Neural crest cell (in vitro differentiated cells): ENCODE measurements around the gene RTP5. TPM values are rescaled to one million over a fixed set of nuclear protein-coding genes. Genes with fewer than 3 reads are reported as not detected.

Experiments used
- DNase-seq: peaks from one replicate; pipeline ENCODE4 v3.0.0; 2021; ENCODE audit warnings: low read depth, mixed read lengths, low spot score
- H3K27ac Mint-ChIP-seq: one replicate; pipeline ENCODE4 v1.8.0; 2021; ENCODE audit warnings: mild to moderate bottlenecking, mixed read lengths; ENCODE audit not compliant: unreplicated experiment
- H3K27me3 Mint-ChIP-seq: 2 replicates; pipeline ENCODE4 v1.8.0; 2021; ENCODE audit warnings: low read depth, mild to moderate bottlenecking, mixed read lengths
- H3K36me3 Mint-ChIP-seq: 2 replicates; pipeline ENCODE4 v1.8.0; 2021; ENCODE audit warnings: low read depth, mild to moderate bottlenecking, mixed read lengths
- H3K4me1 Mint-ChIP-seq: 2 replicates; pipeline ENCODE4 v1.8.0; 2021; ENCODE audit warnings: mixed read lengths
- H3K4me3 Mint-ChIP-seq: one replicate; pipeline ENCODE4 v1.8.0; 2021; ENCODE audit warnings: mild to moderate bottlenecking, mixed read lengths
- H3K9me3 Mint-ChIP-seq: 2 replicates; pipeline ENCODE4 v1.8.0; 2021; ENCODE audit warnings: mixed read lengths
- CTCF ChIP-seq: fragments of 200-600 bp; sonication (generic); conservative IDR thresholded peaks from 2 replicates; pipeline ENCODE4 v1.5.0; 2021; ENCODE audit warnings: antibody characterized with exemption, mild to moderate bottlenecking
- total RNA-seq: library from RNA; stranded (reverse); gene quantifications from 2 replicates; pipeline ENCODE4 v1.2.1, GENCODE V29; 2021

RTP5 gene
- total RNA-seq, 1 donor from 2014 or later, result not detected

GRCh38 chr2:241867776-241868420, 1.6 kb upstream of the RTP5 start:
- DNase-seq, result no peak
- Mint-ChIP-seq H3K27me3 (peaks cover 20% of the 10 kb centered on the region), H3K4me3 (no peak overlapping the region)

GRCh38 chr2:241868661-241869081, 858 bp upstream of the RTP5 start:
- H3K27me3 Mint-ChIP-seq, result peaks cover 20% of the 10 kb centered on the region
- no peak overlapping the region for H3K27ac Mint-ChIP-seq
- DNase-seq, result no peak
- peaks cover 4% of the 10 kb centered on the region for H3K36me3 Mint-ChIP-seq
- peaks cover 14% of the 10 kb centered on the region for H3K9me3 Mint-ChIP-seq
- no peak overlapping the region for H3K4me3 Mint-ChIP-seq
- H3K4me1 Mint-ChIP-seq, result peaks cover 23% of the 10 kb centered on the region
- TF ChIP-seq CTCF, result no peak

More at GRCh38 chr2:241867776-241868420, 1.6 kb upstream of the RTP5 start:
- TF ChIP-seq CTCF, result no peak
- Mint-ChIP-seq H3K36me3 (peaks cover 4% of the 10 kb centered on the region), H3K27ac (no peak overlapping the region), H3K9me3 (peaks cover 14% of the 10 kb centered on the region), H3K4me1 (peaks cover 23% of the 10 kb centered on the region)

GRCh38 chr2:241870081-241870541, 582 bp downstream of the RTP5 start:
- Mint-ChIP-seq H3K4me1 (peaks cover 17% of the 10 kb centered on the region), H3K36me3 (no peaks in the 10 kb centered on the region), H3K4me3 (no peak overlapping the region), H3K27me3 (peaks cover 13% of the 10 kb centered on the region), H3K9me3 (peaks cover 3% of the 10 kb centered on the region), H3K27ac (no peak overlapping the region)
- DNase-seq, result no peak
- no peak for TF ChIP-seq CTCF

- H3K4me1 Mint-ChIP-seq, result peaks cover 10% of the 10 kb centered on the region
- H3K9me3 Mint-ChIP-seq, result no peaks in the 10 kb centered on the region
- peaks cover 5% of the 10 kb centered on the region for H3K36me3 Mint-ChIP-seq
- H3K27me3 Mint-ChIP-seq, result peaks cover 6% of the 10 kb centered on the region
- H3K4me3 Mint-ChIP-seq, result no peak overlapping the region
- H3K27ac Mint-ChIP-seq, result no peak overlapping the region
- no peak for TF ChIP-seq CTCF
- no peak for DNase-seq
Observed at GRCh38 chr2:241870611-241871537, 1.3 kb downstream of the RTP5 start.

GRCh38 chr2:241871538-241872312, 2.2 kb downstream of the RTP5 start:
- Mint-ChIP-seq H3K9me3 (no peaks in the 10 kb centered on the region), H3K36me3 (peaks cover 5% of the 10 kb centered on the region), H3K4me1 (peaks cover 8% of the 10 kb centered on the region), H3K27ac (no peak overlapping the region), H3K4me3 (no peak overlapping the region), H3K27me3 (peaks cover 4% of the 10 kb centered on the region)
- no peak for DNase-seq
- TF ChIP-seq CTCF, result no peak
